Tibial nerve (tissue), 3 donors: Measurements from ENCODE around the gene SDHAF2.

ENCODE experiments used
- POLR2A ChIP-seq, 2 donors: fragments of 450-650 bp; IDR thresholded peaks; one replicate each; pipeline ENCODE4 v1.6.1; 2017; ENCODE audit warnings: antibody characterized with exemption in 2 of 2, mild to moderate bottlenecking in 2 of 2, moderate library complexity in 2 of 2
- TF ChIP-seq, protein P1 (sequence below), 5 experiments: fragments of 200-600 bp in 3 of 5; fragments of 450-650 bp in 2 of 5; sonication (generic) in 3 of 5; IDR thresholded peaks; one replicate each; pipeline ENCODE4 v1.5.1; 2016 to 2019; ENCODE audit warnings: antibody characterized with exemption in 5 of 5, mild to moderate bottlenecking in 3 of 5, moderate library complexity in 2 of 5

GRCh38 chr11:61429691-61430582 lies at the start of gene SDHAF2, which contains the start of gene CPSF7:
- TF ChIP-seq, protein P1, sequence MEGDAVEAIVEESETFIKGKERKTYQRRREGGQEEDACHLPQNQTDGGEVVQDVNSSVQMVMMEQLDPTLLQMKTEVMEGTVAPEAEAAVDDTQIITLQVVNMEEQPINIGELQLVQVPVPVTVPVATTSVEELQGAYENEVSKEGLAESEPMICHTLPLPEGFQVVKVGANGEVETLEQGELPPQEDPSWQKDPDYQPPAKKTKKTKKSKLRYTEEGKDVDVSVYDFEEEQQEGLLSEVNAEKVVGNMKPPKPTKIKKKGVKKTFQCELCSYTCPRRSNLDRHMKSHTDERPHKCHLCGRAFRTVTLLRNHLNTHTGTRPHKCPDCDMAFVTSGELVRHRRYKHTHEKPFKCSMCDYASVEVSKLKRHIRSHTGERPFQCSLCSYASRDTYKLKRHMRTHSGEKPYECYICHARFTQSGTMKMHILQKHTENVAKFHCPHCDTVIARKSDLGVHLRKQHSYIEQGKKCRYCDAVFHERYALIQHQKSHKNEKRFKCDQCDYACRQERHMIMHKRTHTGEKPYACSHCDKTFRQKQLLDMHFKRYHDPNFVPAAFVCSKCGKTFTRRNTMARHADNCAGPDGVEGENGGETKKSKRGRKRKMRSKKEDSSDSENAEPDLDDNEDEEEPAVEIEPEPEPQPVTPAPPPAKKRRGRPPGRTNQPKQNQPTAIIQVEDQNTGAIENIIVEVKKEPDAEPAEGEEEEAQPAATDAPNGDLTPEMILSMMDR (IDR thresholded peaks at IDR 0.05), result peak in 1 of 5 experiments; percentile 7
- peak; percentile 34 to 77 for TF ChIP-seq POLR2A (IDR thresholded peaks at IDR 0.05)
